Gastroesophageal sphincter (tissue), 3 donors: ENCODE results near the gene RNF213.

Source experiments
- CTCF ChIP-seq, 4 experiments: fragments of 200-600 bp in 2 of 4; fragments of 450-650 bp in 2 of 4; sonication (generic) in 1 of 4; IDR thresholded peaks; one replicate each; pipeline ENCODE4 v1.5.1; 2017 to 2019; ENCODE audit warnings: antibody characterized with exemption in 4 of 4, mild to moderate bottlenecking in 2 of 4, moderate library complexity in 2 of 4
- POLR2A ChIP-seq, 2 donors: fragments of 450-650 bp; IDR thresholded peaks; one replicate each; pipeline ENCODE4 v1.6.1; 2017; ENCODE audit warnings: antibody characterized with exemption in 2 of 2, mild to moderate bottlenecking in 2 of 2, moderate library complexity in 1 of 2
- POLR2AphosphoS5 ChIP-seq: sonication (generic); formaldehyde crosslinking; IDR thresholded peaks from one replicate; pipeline ENCODE4 v1.6.1; 2017; ENCODE audit warnings: antibody characterized with exemption

DNA sequence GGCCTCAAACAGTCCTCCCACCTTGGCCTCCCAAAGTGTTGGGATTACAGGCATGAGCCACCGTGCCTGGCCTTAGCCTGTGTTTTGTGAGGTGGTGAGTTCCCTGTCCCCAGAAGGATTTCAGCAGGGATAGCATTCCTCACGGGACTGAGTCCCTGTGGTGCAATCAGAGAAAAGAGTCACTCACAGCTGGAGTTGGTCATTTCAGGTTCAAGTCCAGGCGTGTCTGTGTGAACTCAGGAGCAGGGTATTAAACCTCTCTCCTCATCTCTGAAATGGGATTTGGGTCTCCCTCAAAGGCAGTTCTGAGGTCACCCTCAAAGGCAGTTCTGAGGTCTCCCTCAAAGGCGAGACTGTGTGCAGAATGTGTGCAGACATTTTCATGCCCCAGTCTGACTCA, 187.1 kb downstream of the RNF213 start:
- TF ChIP-seq CTCF (IDR thresholded peaks at IDR 0.05), result no peak
- no peak for TF ChIP-seq POLR2A (IDR thresholded peaks at IDR 0.05)
- TF ChIP-seq POLR2AphosphoS5, result no peak
